ENCODE results near the gene SLC16A3.
"Not testable (repeated sequence)": the region's sequence is repeated elsewhere in the genome, so short reads cannot be mapped to it uniquely, and the experiment has no call there.

Gene SLC16A3

DNA sequence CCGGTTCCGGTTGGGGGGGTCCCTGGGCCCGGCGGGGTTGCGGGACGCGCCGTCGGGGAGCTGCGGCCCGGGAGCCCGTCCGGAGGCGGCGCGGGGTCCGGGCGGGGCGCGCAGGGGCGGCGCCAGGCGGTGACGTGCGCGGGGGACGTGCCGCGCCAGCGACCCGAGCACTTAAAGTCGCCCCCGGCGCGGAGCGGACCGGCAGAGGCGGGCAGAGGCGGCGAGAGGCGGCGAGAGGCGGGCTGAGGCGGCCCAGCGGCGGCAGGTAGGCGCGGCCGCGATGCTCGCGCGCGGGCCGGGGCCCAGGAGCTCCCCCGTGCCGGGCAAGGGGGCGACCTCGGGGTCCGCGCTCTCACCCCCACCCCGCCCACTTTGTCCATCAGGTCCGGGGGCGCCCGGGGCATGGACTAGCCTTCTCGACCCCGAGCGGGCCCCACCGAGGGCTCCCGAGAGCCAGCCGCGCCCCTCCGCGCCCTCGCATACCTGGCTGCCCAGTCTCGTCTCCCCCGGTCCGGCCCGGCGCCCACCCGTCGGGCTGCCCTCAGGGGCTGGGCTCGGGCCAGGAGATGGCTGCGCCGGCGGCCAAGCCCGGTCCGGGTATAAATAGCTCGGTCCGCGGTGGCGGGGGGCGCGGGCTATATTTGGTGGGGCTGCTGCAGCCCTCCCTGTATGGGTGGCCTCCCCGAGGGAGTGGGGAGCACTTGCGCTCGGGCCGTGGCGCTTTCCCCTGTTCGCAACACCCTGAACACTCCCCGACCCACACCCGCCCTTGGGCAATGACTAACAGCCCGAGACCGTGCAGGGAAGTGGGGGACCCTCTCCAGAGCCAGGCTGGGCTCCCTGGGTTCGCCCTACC lies at the start of gene SLC16A3:
TSS of gene SLC16A3 (plus strand) at position 201 of the 856 bp plus-strand sequence. CDS start 6,967 bp downstream, outside the sequence.
- no peak for DNase-seq

DNA sequence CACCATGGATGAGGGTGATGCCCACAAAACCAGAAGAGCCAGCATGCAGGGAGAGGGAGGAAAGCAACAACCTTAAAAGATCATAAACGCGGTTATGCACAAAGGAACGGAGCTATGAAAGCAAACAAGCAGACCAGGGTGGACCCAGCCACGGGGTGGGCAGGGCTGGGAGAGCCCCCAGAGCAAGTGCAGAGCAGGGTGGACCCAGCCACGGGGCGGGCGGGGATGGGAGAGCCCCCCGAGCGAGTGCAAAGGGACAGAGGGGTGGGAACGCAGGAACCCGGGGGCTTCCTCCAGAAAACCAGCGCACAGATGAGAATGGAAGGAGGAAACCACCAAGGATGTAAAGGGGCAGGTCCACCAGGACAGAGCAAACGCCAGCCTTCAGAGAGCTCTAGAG lies 49.4 kb upstream of the SLC16A3 start:
- DNase-seq, result no peak

DNA sequence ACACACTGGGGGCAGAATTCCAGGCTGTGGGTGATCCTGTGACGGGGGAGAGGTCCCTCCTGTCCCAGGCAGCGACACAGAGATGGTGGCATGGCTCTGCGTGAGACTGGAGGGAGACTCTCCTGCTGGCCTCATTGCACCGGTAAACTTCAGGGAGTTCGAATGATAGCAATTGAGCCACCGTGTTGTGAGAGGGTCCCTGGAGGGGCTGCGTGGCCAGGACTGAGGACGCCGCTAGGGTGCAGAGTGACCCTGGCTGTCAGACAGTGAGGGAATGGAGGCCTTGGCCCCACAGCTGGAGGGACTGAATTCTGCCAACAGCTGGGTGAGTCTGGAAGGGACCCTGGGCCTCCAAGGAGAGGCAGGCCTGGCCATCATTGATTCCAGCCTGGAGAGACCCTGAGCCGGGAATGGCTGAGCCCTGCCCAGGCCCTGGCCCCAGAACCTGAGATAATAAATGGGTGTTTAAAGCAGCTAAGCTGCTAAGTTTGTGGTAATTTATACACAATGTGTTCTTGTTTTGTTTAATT lies 48.8 kb upstream of the SLC16A3 start:
- DNase-seq, result no peak

DNA sequence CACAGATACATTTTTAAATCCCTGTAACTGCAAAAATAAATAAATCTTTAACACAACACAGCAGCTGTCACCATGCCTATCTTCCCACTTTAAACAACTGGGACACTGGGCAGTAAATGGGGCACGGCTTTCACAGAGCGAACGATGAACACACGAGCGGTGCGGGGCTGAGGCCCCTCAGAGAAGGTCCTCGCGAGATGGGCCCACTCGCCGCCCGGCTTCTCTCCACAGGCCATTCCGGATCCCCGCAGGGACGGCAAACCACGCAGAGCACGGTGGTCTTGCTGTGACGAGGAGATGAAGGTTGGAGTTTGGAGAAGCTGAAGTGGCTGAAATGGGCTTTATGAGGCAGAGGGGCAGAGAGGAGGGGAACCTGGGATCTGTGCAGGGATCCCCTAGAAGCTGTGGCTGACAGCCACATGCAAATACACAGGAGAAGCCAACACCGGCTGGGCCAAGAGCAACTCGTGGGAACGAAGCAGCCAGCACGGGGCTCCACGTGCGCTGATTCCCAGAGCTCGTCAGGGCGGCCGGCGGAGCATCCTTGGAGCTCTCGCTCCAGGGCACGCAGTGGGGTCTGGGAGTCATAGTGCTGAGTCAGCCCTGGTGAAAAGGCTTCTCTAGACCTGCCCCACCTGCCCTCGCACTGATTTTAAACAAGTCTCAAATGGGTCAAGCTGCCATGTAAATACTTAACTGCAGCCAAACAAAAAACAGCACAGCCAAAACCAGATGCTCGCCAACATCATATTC lies 47.9 kb upstream of the SLC16A3 start:
- DNase-seq, result no peak

DNA sequence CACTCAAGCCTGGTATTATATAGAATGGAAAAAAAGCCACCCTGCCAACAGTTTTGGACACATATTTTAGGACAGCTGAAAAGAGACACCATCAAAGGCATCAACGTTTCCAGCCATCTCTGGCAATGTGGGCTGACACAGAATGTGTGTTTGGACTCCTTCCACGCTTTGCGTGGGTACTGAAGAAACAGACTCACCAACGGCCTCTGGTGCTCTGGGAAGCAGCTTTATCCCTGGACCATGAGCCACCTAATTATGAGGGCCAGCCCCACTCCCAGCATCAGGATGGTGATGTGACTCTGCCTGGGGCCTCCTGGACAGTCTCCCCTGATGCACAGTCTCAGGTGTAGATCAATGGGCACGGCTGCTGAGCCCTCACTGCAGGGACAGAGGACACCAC lies 44.1 kb upstream of the SLC16A3 start:
- no peak for DNase-seq

DNA sequence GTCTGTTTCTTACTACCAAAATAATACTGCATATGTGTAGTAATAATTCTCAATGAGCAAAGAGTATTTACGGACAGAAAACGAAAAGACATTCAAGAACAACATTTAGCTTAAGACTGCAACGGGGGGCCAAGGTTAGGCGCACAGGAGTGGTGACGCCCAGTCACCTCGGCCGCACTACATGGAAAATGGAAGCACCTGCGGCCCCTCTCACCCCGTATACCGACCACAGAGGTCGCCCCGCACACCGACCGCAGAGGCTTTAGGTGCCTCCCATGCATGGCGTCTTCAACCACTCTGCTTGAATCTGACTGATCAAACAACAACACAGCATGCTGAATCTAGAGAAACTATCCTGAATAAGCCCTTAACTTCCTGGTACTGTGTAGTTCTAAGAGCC lies 42.6 kb upstream of the SLC16A3 start:
- DNase-seq, result no peak

DNA sequence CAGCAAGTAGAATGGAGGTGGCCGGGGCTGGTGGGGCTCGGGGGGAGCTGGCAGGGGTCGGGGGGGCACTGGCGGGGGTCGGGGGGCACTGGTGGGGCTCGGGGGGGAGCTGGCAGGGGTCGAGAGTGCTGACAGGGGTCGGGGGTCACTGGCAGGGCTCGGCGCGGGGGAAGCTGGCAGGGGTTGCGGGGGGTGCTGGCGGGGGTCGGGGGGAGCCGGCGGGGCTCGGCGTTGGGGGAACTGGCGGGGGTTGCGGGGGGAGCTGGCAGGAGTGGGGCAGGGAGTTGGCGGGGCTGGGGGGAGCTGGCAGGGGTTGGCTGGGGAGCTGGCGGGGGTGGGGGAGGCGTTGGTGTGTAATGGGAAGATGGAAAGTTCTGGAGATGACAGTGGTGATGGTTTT lies 41.3 kb upstream of the SLC16A3 start:
- DNase-seq, result no peak

DNA sequence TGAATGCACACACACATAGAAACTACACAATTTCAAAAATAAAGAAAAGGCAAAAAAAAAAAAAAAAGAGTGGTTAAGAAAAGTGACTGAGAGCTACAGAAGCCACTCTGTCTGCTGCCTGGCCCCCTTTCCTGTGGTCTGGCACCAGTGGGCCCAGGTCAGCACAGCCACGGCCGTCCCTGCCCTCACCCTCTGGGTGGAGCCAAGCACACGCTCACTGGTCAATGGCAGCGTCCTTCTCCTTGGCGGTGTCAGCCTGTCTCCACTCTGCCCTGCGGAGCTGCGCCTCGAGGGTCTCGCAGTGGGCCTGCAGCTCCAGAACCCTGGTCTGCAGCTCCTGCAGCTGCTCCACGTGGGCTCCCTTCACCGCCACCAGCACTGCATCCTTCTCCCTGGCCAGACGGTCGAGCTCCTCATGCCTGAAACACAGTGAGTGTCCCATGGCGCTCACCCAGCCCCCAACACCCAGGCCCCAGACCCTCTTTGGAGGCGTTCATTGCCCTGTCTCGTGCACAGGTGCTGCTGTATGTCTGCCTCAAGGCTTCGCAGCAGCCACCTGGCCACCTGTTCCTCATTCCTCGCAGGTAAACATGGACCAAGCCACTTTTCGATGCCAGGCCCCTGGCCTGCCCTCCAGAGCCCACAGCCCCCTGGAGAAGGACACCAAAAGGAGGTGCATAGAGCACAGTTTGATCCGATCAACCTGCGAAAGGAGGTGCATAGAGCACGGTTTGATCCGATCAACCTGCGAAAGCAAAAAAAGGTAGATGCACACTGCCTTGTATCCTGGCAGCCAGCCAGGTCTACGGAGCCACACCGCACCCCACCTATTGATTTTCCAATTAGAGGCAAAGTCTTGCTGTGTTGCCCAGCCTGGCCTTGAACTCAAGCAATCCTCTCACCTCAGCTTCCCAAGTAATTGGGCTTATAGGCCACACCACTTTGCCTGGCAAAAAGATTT lies 40.6 kb upstream of the SLC16A3 start:
- DNase-seq, result no peak

DNA sequence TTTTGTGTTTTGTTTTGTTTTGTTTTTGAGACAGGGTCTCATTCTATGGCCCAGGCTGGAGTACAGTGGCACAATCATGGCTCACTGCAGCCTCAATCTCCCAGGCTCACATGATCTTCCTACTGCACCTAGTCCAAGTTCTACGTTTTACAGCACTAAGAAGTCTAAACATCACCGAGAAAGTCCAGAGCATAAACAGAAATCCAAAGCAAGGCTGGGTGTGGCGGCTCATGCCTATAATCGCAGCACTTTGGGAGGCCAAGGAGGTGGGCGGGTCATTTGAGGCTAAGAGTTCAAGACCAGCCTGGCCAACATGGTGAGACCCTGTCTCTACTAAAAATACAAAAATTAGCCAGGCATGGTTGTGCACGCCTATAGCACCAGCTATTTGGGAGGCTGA lies 35.8 kb upstream of the SLC16A3 start:
- not testable (repeated sequence) for DNase-seq

DNA sequence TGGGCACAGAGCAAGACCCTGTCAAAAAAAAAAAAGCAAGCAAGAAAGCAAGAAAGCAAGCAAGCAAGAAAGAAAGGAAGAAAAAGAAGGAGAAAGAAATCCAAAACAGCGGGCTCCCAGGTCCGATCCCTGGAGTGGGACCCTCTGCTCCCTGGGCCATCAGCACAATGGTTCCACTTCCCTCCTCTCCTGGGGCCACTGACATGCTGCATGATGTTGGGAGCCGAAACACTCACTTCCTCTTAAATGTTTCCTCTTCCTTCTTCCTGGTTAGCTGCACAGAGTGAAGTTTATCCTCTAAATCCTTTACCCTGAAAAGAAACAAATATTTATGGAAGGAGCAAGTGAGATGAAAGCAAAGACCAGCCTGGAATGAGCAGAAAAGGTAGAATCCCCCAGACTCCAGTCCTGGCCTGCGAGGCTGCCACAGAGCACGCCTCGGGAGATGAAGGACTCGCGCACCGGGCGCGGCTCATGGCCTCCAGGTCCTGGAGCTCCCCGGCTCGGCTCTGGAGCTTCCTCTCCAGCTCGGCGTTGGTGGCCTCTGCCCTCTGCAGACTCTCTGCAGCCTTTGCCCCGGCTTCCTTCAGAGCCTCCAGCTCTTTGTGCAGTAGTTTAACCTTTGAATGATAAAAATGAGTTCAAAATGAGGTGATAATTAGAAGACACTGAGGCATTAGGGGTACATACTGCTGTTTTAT lies 35.2 kb upstream of the SLC16A3 start:
- no peak for DNase-seq

DNA sequence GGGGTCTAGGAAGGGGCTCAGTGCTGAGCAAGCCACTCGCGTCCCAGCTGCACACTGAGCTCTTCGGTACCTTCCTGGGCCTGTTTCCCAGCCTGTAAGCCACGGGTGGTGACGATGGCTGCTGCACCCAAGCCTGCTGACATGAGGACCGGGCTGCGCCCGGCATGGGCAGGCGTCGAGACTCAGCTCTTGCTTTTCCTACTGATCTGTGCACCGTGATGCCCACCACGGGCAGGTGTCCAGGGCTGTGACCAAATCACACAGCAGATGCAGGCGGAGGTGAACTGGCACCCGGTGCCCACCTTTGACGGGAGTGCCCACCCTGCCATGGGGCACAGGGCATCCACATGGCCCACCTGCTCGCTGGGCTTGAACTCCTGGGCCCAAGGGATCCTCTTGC lies 34.1 kb upstream of the SLC16A3 start:
- DNase-seq, result no peak

DNA sequence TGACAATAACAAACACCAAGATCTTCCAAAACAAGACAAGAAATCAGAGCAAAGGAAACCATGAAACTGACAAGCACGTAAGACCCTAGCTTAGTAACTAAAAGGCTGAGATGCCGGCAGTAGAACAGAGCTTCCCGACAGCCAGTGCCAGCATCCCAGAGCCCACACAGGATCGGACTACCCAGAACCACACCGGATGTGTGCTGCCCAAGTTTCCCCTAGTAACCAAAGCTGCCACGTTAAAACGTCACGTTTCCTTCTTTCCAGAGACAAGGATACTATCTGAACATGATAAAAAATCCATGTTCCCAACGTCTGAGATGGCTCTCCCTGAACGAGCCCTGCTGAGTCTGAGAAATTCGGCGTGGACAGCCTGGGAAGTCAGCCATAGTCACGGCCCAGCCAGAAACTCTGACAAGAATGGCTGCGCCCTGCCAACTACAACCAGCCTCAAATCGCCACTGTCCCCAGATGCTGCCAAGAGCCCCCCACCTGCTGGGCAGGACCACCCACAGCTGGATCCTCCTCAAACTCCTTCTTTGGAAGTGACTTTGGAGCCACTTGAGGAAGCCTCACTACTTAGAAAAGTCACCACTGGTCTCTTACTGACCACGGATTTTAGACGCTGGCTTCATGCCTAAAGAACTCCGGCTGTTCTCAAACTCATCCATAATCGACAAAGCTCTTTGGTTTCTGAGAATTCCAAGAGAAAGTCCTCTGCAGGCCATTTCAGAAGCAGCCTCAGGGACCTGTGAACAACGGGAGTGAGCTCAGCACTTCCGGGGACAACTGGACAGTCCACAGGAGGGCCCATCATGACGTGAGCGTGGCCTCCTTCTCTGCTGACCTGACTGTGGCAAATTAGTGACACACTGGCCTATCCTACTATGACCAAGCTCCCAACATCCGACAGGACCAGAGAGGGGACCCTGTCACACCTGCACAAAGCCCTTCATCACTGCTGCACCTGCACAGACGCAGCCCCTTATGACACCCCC lies 32.9 kb upstream of the SLC16A3 start:
- DNase-seq, result no peak

DNA sequence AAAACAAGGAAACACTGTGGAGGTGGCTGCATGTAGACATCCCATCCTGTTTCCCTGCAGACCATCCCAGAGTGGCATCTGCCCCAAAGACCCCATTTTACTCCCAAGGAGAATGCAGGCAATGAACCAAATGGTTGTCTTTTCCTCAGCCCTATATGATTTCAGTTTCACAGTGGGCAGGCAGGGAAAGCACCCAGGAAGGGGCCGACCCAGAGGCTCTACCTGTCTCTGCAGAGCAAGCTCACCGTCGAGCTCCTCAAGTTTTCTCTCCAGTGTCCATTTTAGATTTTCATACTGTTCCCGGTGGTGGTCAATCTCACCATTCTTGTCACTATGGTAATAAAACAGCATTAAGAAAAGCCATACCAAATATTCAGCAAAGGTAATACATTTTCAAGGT lies 30.8 kb upstream of the SLC16A3 start:
- no peak for DNase-seq

DNA sequence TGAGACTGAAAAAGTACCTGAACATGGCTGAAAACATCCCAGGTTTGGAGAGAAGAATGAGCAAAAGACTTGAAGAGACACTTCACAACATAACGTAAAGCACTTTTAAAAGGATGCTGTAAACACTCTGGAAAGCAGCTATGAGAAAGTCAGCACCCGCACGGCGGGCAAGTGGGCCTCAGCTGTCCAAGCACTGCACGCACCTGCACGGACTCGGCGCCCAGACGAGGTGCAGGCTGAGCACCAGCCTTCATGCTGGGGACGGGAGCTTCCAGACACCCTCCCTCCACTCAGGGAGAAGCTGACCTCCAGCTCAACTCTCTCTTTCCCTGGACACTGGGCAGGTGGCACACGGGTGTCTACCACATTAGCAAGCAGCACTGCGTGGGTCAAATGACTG lies 29.3 kb upstream of the SLC16A3 start:
- DNase-seq, result no peak

DNA sequence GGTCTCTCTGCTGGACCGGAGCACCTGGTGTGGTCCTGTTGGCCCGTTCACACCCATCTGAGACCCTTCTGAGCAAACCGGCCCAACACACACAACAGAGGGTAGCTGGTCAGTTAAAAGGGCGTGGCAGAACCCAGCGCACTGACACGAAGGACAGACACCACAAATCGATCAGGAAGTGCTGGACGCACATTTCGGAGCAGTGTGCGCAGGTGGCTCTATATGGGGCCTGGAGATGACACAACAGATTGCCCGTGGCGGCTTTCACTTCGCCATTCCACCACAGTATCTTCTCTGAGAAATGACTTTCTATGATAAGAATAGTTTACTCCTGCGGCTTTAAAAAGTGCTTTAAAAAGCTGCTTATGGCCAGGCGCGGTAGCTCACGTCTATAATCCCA lies 28.7 kb upstream of the SLC16A3 start:
- DNase-seq, result no peak

DNA sequence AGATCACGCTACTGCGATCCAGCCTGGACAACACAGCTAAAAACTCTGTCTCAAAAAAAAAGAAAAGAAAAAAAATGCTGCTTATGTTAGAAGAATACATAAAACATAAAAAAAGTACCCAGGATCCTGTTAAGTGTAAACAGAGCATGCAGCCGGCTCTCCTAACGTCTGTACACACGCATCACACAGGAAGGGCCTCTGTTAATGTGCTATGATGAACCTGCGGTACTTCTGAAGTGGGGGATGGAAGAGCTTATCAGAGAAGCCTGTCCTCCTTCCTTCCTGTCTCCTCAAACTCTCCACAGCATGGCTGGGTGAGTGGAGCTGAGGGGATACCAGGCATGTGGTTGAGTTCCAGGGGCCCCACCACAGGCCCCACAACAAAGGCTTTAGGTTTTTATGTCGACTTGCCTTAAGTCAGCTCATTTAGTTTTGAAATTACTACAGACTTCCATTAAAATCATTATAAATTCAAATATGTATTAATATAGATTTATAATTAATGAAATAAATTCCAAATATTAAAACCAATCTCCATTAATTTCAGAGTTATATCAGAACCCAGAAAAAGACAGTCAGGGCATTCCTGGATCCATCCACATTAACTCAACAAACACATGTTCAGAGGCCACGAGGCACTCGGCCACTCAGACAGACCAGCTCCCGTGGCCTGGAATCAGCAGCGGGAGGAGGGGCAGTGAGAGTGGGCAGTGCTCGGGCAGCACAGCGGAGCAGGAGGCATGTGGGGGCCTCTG lies 27.9 kb upstream of the SLC16A3 start:
- DNase-seq, result no peak

DNA sequence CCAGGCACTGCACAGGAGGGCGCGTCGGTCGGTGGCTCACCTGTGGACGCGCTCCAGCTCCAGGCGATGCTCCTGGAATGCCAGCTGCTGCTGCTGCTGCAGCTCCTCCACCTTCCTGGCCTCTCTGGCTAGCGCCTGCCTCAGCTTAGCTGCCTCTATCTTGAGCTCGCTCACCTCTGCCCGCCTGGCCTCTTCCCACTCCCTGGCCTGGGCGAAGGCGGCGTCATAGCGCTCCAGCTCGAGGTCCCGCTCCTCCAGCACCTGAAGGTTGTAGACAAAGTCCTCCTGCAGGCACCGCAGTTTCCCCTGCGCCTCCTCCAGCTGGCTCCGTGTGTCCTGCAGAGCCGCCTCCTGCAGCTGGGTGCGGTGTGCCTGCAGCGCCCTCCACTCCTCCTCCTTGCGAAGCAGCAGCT lies 27.3 kb upstream of the SLC16A3 start:
- DNase-seq, result no peak

DNA sequence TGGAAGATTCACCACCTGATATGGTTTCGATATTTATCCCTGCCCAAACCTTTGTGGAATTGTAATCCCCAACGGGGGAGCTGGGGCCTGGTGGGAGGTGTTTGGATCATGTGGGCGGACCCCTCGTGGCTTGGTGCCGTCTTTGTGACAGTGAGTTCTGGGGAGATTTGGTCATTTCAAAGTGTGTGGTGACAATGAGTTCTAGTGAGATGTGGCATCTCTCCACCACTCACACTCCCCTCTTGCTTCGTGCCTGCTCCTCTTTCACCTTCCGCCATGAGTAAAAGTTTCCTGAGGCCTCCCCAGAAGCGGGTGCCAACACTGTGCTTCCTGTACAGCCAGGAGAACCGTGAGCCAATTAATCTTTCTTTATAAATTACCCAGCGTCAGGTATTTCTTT lies 25.9 kb upstream of the SLC16A3 start:
- no peak for DNase-seq

DNA sequence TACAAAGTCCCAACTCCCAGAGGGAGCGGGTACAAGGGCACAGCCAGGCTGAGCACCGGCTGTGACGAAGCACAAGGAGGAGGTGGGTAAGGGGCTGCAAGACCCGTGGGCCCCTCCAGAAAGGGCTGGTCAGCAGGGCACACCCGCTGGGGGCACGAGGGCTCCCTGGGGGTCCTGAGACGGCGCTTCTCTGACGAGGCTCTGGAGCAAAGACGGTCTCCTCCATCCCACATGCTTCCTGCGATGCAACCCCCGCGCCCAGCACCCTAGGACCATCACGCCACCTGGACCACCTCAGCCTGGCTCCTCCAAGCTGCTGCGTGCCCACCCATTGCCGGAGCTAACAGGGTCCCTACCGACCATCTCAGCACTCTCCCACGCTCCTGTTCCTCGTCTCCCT lies 24.9 kb upstream of the SLC16A3 start:
- no peak for DNase-seq
